ENCODE measurements around the gene ELAC2. TPM values are rescaled to one million over a fixed set of nuclear protein-coding genes. Genes with fewer than 3 reads are reported as not detected.

The ELAC2 gene
- total and polyA plus RNA-seq, 2 of the 8 experiments (the other 6 are each of a cell fraction or from before 2014, with no cell fraction given): 91.6 to 127 TPM

Other genes with a start within 250 kb of the ELAC2 start
- 22.2 TPM in 2 replicates for gene ARHGAP44, start 228.5 kb downstream of the ELAC2 start, total RNA-seq (2021; fragmentation: NEBNext Ultra II Directional; extraction: Animal tissue kit (Norgen Biotek cat#: 25700))
- 6.2 and 9.0 TPM in 2 replicates for gene ARHGAP44, start 228.5 kb downstream of the ELAC2 start, polyA plus RNA-seq (2011; rRNA removed)

All from H1 (cell line).